HG02588 (cell line): ENCODE data around the gene SNX15.
"Not testable (repeated sequence)": the region's sequence is repeated elsewhere in the genome, so short reads cannot be mapped to it uniquely, and the experiment has no call there.

Source experiments
- ATAC-seq: cut with Tn5 transposase; IDR thresholded peaks from one replicate; pipeline ENCODE4 v1.9.1; 2021; ENCODE audit warnings: mild to moderate bottlenecking, moderate library complexity; ENCODE audit not compliant: unreplicated experiment

SNX15 gene

GRCh38 chr11:65027213-65028067, at the start of gene SNX15:
Gene SNX15 (plus strand): TSS chr11:65027439. CDS start chr11:65027538, 99 bp downstream.
- ATAC-seq, result peak; percentile 83

GRCh38 chr11:64983339-64983738, 43.9 kb upstream of the SNX15 start:
- ATAC-seq, result not testable (repeated sequence)

- ATAC-seq, result no peak
These were observed 39.0 kb upstream of the SNX15 start for GRCh38 chr11:64987998-64988854.

GRCh38 chr11:64989416-64989815, 37.8 kb upstream of the SNX15 start:
- ATAC-seq, result no peak

DNA sequence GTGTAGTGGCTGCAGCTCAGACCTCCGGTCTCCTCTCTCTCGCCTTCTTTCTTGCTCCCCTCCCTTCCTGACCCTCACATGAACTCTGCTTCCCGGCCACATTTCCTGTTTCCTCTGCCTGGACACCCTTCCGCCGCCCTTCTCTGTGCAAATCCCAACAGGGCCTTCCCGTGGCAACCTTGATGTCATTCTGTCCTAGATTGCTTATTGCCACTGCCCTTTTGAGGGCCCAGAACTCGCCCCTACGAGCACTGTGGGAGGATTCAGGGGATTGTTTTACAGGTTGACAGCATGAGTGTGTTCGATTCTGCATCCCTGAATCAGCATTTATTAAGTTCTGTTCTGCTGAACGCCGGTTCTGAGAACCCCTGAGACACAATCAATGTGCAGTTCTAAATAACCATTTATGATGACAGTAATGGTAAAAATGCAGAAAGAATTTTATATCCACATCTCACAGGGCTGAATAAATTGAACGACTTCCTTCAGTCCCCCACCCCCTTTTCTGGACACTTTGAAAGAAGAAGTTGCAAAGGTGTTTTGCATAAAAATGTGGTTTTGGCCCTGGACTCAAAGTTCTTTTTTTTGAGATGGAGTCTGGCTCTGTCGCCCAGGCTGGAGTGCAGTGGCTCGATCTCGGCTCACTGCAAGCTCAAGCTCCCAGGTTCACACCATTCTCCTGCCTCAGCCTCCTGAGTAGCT, 36.9 kb upstream of the SNX15 start:
- no peak for ATAC-seq

DNA sequence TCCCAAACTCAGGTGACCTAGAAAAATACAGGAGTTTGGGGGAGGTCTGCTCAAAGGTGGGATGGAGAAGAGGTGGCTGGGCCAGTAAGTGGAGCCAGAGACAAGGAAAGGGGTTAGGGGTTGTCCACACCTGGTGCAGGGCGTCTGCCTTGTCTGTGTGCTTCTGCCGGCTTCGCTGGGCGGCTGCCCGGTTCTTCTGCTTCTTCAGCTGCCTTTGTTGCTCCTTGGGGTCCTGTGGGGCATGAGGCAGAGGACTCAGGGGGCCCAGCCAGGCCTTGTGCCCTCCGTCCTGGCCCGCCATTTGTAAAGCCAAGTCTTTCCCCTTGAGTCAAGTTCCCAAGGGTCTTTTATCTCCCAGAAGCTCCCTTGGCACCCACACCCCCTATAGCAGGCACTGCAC, 32.9 kb upstream of the SNX15 start:
- no peak for ATAC-seq

GRCh38 chr11:64996327-64996709, 30.9 kb upstream of the SNX15 start:
- no peak for ATAC-seq

DNA sequence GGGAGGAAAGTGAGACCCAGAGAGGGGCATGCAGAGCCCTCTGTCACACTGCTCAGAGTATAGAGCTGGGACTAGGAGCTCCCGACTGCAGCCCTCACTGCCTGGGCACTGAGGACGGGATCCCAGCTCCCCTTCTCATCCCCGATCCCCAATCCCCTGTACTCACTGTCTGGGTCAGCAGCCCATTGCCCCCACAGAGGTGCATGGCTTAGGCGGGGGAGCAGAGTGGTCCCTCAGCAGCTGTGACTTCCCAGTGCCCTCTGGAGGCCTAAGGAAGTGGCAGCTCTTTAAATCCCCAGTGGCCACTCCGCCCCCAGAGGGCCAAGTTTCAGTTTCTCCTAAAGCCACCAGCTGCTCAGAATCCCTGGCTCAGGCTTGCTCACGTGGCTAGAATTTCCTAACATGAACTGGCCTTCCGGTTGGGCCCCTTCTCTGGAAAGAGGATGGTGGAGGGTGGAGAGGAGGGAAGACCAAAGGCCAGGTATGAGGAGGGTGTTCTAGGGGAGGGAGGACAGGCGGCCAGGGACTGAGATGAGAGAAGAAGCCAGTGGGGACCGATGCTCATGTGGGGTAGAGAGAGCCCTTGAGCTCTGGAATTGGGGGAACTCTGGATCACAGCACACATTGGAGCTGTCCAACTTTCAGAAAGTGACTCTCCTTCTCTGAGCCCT, 30.4 kb upstream of the SNX15 start, which contains the start of gene BATF2:
BATF2 (minus strand) TSS at position 262 of the 671 bp plus-strand sequence; CDS start at position 205, 57 bp downstream.
- ATAC-seq, result no peak

DNA sequence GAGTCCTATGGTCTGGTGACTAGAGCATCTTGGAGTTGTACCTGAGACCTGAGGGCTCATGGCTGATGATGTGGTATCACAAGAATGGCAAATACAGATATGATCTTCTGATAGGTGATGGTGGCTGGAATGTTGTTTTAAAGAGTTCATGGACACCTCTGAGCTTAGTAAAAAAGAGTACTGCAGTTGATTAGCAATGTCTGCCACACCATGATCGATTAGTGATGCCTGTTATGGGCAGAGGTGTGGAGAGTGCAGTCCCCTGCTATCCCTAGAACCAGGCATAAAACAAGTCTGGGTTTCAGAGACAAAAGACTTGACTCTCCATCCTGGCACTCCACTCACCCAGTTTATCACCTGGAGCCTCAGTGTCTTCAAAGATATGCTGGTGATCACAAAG, 29.1 kb upstream of the SNX15 start:
- no peak for ATAC-seq

DNA sequence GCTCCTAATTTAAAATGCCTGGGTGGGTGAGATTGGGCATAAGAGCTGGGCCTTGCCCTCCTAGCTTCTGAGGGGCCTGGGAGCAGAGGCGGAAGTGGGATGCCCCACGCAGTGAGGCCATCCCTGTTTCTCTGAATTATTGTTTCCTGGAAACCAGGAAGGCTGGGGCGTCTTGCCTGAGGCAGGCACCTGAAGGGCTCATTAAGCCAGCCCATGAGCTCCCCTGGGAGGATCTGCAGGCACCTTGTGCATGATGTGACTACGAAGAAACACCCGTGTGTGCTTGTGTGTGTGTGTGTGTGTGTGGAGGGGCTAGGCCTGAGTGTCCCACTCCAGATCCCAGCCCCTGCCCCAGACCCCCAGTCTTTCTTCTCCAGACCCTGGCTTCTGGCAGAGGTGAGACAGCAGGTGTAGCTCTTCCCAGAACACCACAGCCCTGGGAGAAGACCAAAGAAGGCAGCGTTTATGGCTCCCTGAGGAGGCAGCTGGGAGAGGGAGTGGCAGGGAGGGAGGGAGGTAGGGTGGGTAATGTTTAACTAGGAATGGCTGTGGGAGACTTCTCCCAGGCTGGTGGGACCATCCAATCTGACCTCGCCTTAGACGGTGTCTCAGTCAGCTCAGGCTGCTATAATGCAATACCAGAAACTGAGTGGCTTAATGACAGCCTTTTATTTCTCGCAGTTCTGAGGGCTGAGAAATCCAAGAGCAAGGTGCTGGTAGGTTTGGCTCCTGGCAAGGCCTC, 28.4 kb upstream of the SNX15 start:
- no peak for ATAC-seq

DNA sequence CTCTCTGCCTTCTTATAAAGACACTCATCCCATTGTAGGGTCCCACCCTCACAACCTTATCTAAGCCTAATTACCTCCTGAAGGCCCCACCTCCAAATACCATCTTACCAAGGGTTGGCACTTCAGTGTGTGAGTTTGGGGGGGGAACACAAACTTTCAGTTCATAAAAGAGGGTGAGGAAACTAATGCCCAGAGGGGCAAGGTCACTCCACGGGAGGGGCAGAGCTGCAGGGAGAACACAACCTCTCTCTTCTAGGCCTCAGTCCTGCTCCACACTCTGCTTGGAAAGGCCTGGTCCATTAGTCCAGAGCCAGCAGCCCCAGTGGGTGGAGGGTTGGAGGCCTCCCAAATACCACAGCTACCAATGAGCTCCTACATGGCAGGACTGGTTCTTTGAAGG, 27.8 kb upstream of the SNX15 start:
- no peak for ATAC-seq

GRCh38 chr11:65002706-65003105, 24.5 kb upstream of the SNX15 start:
- no peak for ATAC-seq

DNA sequence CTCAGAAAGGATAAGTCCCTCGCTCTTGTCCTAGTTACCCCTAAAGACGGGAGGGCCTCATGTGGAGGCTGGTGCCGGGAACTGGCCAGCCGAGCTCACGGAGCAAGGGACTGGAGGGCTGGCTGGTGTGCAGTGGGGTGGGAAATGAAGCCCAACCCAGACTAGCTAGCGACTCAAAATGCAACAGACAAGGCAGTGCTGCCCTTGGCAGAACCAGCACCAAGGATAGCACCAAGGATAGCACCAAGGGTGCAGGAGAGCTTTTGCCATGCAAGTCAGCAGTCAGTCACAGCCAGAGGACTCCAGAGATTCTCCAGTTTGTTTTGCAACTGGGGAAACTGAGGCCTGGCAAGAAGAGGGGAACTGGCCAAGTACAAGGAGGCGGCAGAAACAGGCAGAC, 24.0 kb upstream of the SNX15 start:
- ATAC-seq, result no peak

- ATAC-seq, result not testable (repeated sequence)
These were observed 23.3 kb upstream of the SNX15 start for GRCh38 chr11:65003968-65004367.

DNA sequence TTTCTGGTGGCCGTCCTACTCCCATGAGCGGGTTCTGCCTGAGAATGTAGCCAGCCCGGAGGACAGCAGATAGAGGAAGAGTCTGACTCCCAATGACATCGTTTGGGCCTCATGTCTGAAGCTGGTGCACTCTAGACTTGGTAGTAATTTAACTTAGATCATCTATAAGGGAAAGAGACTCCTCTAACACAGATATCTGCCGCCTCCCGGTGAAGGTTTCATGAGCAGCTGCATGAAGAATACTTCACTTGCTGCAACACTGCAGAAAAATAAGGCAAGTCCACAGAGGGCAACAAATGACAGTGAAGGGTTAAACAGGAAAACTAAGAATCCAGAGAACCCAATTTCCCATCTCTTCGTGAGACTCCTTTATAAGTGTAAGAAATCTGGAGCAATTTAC, 19.2 kb upstream of the SNX15 start:
- no peak for ATAC-seq

- no peak for ATAC-seq
These were observed 18.4 kb upstream of the SNX15 start for GRCh38 chr11:65008873-65009272.

DNA sequence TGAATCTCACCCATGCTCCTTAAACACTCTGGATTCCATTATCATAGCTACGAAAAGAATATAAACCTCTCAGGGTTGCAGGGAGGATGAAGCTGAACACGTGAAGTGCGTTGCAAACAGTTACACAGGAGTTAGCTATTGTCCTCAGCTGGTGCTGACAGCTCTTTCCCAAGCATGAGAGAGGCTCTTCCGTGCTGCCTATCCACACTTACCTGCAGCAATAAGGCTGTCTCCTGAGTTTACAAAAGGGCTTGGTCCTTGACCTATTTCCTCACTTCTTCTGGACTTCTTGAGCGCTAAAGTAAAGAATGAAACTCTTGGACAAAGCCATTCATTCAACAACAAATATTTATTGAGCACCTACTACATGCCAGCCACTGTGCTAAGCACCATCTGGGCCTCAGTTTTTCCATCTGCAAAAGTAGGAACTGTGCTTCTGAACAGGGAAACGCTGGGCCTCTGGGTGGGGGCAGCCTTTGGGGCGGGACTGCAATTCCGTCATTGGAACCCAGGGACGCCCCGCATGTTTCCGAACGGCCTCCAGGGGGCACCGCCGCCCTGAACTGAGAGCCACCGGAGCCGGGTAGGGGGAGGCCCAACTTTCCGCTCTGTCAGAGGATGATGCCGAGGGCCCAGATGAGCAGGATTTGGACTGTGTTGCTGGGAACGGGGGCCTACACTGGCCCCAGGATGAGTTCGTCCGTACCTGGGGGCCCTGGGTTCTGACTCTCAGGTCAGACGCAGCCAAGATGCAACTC, 13.9 kb upstream of the SNX15 start:
- peak; percentile 68 for ATAC-seq

- peak; percentile 71 for ATAC-seq
These were observed 13.1 kb upstream of the SNX15 start, which contains the start of gene ARL2 for GRCh38 chr11:65013888-65014725. Gene ARL2 (plus strand): TSS chr11:65014160. CDS start chr11:65014208, 48 bp downstream.
